Astrocyte (in vitro differentiated cells and primary cell): ENCODE measurements around the gene ZNF585A. TPM values are rescaled to one million over a fixed set of nuclear protein-coding genes. Genes with fewer than 3 reads are reported as not detected.
"Not testable (repeated sequence)": the region's sequence is repeated elsewhere in the genome, so short reads cannot be mapped to it uniquely, and the experiment has no call there.

Experiments
- DNase-seq: peaks from one replicate; pipeline ENCODE4 v3.0.0-alpha.2; 2010; ENCODE audit warnings: low read depth
- FAIRE-seq: peaks from 2 replicates; lab custom pipeline; 2011; peaks lifted over from hg19 to GRCh38; lab: Jason Lieb, UNC
- H2AFZ ChIP-seq: 2 replicates; pipeline ENCODE4 v1.6.0; 2012; ENCODE audit warnings: low read depth, low read length, inconsistent platforms
- H3K27ac ChIP-seq: 2 replicates; pipeline ENCODE4 v1.5.1; 2011; ENCODE audit warnings: low read depth, low read length, inconsistent platforms
- H3K27me3 ChIP-seq: 2 replicates; pipeline ENCODE4 v1.6.0; 2011; ENCODE audit warnings: low read length, inconsistent platforms; ENCODE audit not compliant: insufficient read depth
- H3K36me3 ChIP-seq: 2 replicates; pipeline ENCODE4 v1.5.1; 2011; ENCODE audit warnings: low read length, inconsistent platforms; ENCODE audit not compliant: insufficient read depth
- H3K4me1 ChIP-seq: 2 replicates; pipeline ENCODE4 v1.5.1; 2011; ENCODE audit warnings: low read length, inconsistent platforms; ENCODE audit not compliant: insufficient read depth
- H3K4me2 ChIP-seq: 2 replicates; pipeline ENCODE4 v1.6.0; 2012; ENCODE audit warnings: low read length, inconsistent platforms
- H3K4me3 ChIP-seq: 2 replicates; pipeline ENCODE4 v1.5.1; 2011; ENCODE audit warnings: low read depth, mild to moderate bottlenecking, low read length, inconsistent platforms; ENCODE audit not compliant: insufficient read depth
- H3K79me2 ChIP-seq: 2 replicates; pipeline ENCODE4 v1.6.0; 2012; ENCODE audit warnings: mild to moderate bottlenecking, low read length, inconsistent platforms; ENCODE audit not compliant: insufficient read depth
- H3K9ac ChIP-seq: 2 replicates; pipeline ENCODE4 v1.6.0; 2012; ENCODE audit warnings: mild to moderate bottlenecking, low read length, inconsistent platforms
- H3K9me3 ChIP-seq: 2 replicates; pipeline ENCODE4 v1.5.1; 2012; ENCODE audit warnings: low read depth, mild to moderate bottlenecking, low read length, inconsistent platforms; ENCODE audit not compliant: insufficient read depth
- H4K20me1 ChIP-seq: 2 replicates; pipeline ENCODE4 v1.6.0; 2012; ENCODE audit warnings: low read length, inconsistent platforms; ENCODE audit not compliant: insufficient read depth
- H3K27ac Mint-ChIP-seq: one replicate; pipeline ENCODE4 v1.8.0; 2021; ENCODE audit warnings: mild to moderate bottlenecking, mixed read lengths; ENCODE audit not compliant: unreplicated experiment
- H3K27me3 Mint-ChIP-seq: one replicate; pipeline ENCODE4 v1.8.0; 2021; ENCODE audit warnings: low read depth, mixed read lengths; ENCODE audit not compliant: unreplicated experiment
- H3K36me3 Mint-ChIP-seq: one replicate; pipeline ENCODE4 v1.8.0; 2021; ENCODE audit warnings: low read depth, mixed read lengths; ENCODE audit not compliant: unreplicated experiment
- H3K4me1 Mint-ChIP-seq: one replicate; pipeline ENCODE4 v1.8.0; 2021; ENCODE audit warnings: low read depth, mixed read lengths; ENCODE audit not compliant: unreplicated experiment
- H3K4me3 Mint-ChIP-seq: one replicate; pipeline ENCODE4 v1.8.0; 2021; ENCODE audit warnings: mild to moderate bottlenecking, moderate library complexity, mixed read lengths; ENCODE audit not compliant: unreplicated experiment
- H3K9me3 Mint-ChIP-seq: one replicate; pipeline ENCODE4 v1.8.0; 2021; ENCODE audit warnings: mild to moderate bottlenecking, mixed read lengths; ENCODE audit not compliant: unreplicated experiment
- EZH2 ChIP-seq: IDR thresholded peaks from 2 replicates; pipeline ENCODE4 v1.6.1; 2012; ENCODE audit warnings: mild to moderate bottlenecking, low read length, inconsistent platforms; ENCODE audit not compliant: insufficient read depth
- total RNA-seq: library from RNA; stranded (reverse); gene quantifications from 2 replicates; pipeline ENCODE4 v1.2.1, GENCODE V29; 2021
- TF ChIP-seq, protein P1 (sequence below): IDR thresholded peaks from 2 replicates; pipeline ENCODE4 v1.5.1; 2011; ENCODE audit warnings: low read depth, mild to moderate bottlenecking, inconsistent platforms, low read length, moderate library complexity; ENCODE audit not compliant: insufficient read depth

The ZNF585A gene
- total RNA-seq, 1 donor from 2014 or later, result 4.2 TPM

DNA sequence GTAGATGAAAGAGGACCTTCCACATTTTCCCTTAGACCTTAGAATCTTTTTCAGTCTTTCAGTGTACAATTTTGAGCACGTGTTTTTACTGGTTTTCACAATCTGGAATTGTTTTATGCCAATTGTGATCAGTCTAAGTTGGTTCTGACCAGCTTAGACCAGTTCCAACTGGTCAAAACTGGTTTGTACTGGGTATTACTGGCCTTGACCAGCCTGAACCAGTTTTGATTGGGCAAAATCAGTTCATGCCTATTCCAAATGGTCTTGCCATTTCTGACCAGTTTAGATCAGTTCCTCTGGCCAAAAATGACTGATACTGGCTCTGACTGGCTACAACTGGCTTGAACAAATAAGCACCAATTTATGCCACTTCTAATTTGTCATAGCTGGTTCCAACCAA lies 36.4 kb downstream of the ZNF585A start:
- peaks cover 69% of the 10 kb centered on the region for H3K9me3 ChIP-seq
- H3K36me3 ChIP-seq, result no peaks in the 10 kb centered on the region
- Mint-ChIP-seq H3K4me3 (no peak overlapping the region), H3K27me3 (no peaks in the 10 kb centered on the region), H3K4me1 (no peaks in the 10 kb centered on the region), H3K36me3 (peaks cover 9% of the 10 kb centered on the region), H3K27ac (no peak overlapping the region), H3K9me3 (peaks cover 60% of the 10 kb centered on the region)
- no peak overlapping the region for H3K4me3 ChIP-seq
- no peak overlapping the region for H3K9ac ChIP-seq
- H3K4me1 ChIP-seq, result no peaks in the 10 kb centered on the region
- no peak for FAIRE-seq
- no peaks in the 10 kb centered on the region for H3K79me2 ChIP-seq
- no peaks in the 10 kb centered on the region for H4K20me1 ChIP-seq
- no peak overlapping the region for H3K27ac ChIP-seq
- TF ChIP-seq, protein P1, sequence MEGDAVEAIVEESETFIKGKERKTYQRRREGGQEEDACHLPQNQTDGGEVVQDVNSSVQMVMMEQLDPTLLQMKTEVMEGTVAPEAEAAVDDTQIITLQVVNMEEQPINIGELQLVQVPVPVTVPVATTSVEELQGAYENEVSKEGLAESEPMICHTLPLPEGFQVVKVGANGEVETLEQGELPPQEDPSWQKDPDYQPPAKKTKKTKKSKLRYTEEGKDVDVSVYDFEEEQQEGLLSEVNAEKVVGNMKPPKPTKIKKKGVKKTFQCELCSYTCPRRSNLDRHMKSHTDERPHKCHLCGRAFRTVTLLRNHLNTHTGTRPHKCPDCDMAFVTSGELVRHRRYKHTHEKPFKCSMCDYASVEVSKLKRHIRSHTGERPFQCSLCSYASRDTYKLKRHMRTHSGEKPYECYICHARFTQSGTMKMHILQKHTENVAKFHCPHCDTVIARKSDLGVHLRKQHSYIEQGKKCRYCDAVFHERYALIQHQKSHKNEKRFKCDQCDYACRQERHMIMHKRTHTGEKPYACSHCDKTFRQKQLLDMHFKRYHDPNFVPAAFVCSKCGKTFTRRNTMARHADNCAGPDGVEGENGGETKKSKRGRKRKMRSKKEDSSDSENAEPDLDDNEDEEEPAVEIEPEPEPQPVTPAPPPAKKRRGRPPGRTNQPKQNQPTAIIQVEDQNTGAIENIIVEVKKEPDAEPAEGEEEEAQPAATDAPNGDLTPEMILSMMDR, result no peak
- no peak for TF ChIP-seq EZH2
- H3K27me3 ChIP-seq, result no peaks in the 10 kb centered on the region
- H2AFZ ChIP-seq, result no peak overlapping the region
- no peak overlapping the region for H3K4me2 ChIP-seq
- DNase-seq, result no peak

DNA sequence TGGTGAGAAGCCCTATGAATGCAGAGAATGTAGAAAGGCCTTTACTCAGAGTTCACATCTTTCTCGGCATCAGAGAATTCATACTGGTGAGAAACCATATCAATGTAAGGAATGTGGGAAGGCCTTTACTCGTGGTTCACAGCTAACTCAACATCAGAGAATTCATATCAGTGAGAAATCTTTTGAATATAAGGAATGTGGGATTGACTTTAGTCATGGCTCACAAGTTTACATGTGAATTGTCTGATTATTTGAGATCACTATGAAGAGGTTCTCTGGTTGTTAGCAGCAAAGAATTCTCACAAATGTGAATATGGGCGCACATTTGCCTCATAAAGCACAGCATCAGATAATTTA lies 43.7 kb downstream of the ZNF585A start:
- Histone ChIP-seq H2AFZ (no peak overlapping the region), H3K9ac (no peak overlapping the region), H3K4me3 (no peak overlapping the region), H3K9me3 (peaks cover 67% of the 10 kb centered on the region), H3K79me2 (no peaks in the 10 kb centered on the region), H3K27ac (no peak overlapping the region), H3K4me2 (no peak overlapping the region), H3K36me3 (peaks cover 9% of the 10 kb centered on the region), H3K4me1 (no peaks in the 10 kb centered on the region), H3K27me3 (no peaks in the 10 kb centered on the region), H4K20me1 (no peaks in the 10 kb centered on the region)
- TF ChIP-seq EZH2, result no peak
- TF ChIP-seq, protein P1, result no peak
- no peak for DNase-seq
- no peak for FAIRE-seq
- Mint-ChIP-seq H3K27me3 (no peaks in the 10 kb centered on the region), H3K9me3 (peaks cover 88% of the 10 kb centered on the region), H3K4me1 (no peaks in the 10 kb centered on the region), H3K36me3 (peaks cover 68% of the 10 kb centered on the region), H3K4me3 (no peak overlapping the region), H3K27ac (no peak overlapping the region)

DNA sequence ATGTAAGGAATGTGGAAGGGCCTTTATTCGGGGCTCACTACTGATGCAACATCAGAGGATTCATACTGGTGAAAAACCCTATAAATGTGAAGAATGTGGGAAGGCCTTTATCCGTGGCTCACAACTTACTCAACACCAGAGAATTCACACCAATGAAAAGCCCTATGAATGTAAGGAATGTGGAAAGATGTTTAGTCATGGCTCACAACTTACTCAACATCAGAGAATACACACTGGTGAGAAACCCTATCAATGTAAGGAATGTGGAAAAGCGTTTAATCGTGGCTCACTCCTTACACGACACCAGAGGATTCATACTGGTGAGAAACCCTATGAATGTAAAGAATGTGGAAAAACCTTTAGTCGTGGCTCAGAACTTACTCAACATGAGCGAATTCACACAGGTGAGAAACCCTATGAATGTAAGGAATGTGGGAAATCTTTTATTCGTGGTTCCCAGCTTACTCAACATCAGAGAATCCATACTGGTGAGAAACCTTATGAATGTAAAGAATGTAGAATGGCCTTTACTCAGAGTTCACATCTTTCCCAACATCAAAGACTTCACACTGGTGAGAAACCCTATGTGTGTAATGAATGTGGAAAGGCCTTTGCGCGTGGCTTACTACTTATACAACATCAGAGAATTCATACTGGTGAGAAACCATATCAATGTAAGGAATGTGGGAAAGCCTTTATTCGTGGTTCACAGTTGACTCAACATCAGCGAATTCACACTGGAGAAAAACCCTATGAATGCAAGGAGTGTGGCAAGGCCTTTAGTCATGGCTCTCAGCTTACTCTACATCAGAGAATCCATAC lies 44.3 kb downstream of the ZNF585A start:
- H3K4me2 ChIP-seq, result no peak overlapping the region
- no peak overlapping the region for H2AFZ ChIP-seq
- no peaks in the 10 kb centered on the region for H4K20me1 ChIP-seq
- Mint-ChIP-seq H3K4me1 (no peaks in the 10 kb centered on the region), H3K27me3 (no peaks in the 10 kb centered on the region), H3K4me3 (no peak overlapping the region), H3K27ac (no peak overlapping the region), H3K9me3 (peaks cover 83% of the 10 kb centered on the region), H3K36me3 (peaks cover 69% of the 10 kb centered on the region)
- no peak overlapping the region for H3K4me3 ChIP-seq
- peaks cover 9% of the 10 kb centered on the region for H3K36me3 ChIP-seq
- H3K4me1 ChIP-seq, result no peaks in the 10 kb centered on the region
- H3K9ac ChIP-seq, result no peak overlapping the region
- no peaks in the 10 kb centered on the region for H3K79me2 ChIP-seq
- TF ChIP-seq EZH2, result no peak
- TF ChIP-seq, protein P1, result no peak
- H3K27ac ChIP-seq, result no peak overlapping the region
- DNase-seq (no peak), FAIRE-seq (no peak)
- H3K27me3 ChIP-seq, result no peaks in the 10 kb centered on the region
- peaks cover 61% of the 10 kb centered on the region for H3K9me3 ChIP-seq

DNA sequence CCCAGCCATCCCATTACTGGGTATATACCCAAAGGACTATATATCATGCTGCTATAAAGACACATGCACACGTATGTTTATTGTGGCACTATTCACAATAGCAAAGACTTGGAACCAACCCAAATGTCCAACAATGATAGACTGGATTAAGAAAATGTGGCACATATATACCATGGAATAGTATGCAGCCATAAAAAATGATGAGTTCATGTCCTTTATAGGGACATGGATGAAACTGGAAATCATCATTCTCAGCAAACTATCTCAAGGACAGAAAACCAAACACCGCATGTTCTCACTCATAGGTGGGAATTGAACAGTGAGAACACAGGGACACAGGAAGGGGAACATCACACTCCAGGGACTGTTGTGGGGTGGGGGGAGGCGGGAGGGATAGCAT lies 50.4 kb downstream of the ZNF585A start:
- H3K27me3 Mint-ChIP-seq, H2AFZ ChIP-seq, H3K79me2 ChIP-seq, H3K4me2 ChIP-seq, H3K27ac Mint-ChIP-seq, H3K27me3 ChIP-seq, H3K9ac ChIP-seq, H4K20me1 ChIP-seq, H3K4me1 Mint-ChIP-seq, DNase-seq, H3K4me3 Mint-ChIP-seq, H3K4me3 ChIP-seq, FAIRE-seq, H3K27ac ChIP-seq, H3K36me3 ChIP-seq, H3K4me1 ChIP-seq, H3K9me3 ChIP-seq: not testable (repeated sequence)
- H3K9me3 Mint-ChIP-seq, result peaks cover 60% of the 10 kb centered on the region
- peaks cover 35% of the 10 kb centered on the region for H3K36me3 Mint-ChIP-seq
